ENCODE measurements around the gene PPP2R3A. TPM values are rescaled to one million over a fixed set of nuclear protein-coding genes. Genes with fewer than 3 reads are reported as not detected.

PPP2R3A gene
- total RNA-seq, 4 donors from 2014 or later: 6.8 to 9.6 (median 8.2) TPM

DNA sequence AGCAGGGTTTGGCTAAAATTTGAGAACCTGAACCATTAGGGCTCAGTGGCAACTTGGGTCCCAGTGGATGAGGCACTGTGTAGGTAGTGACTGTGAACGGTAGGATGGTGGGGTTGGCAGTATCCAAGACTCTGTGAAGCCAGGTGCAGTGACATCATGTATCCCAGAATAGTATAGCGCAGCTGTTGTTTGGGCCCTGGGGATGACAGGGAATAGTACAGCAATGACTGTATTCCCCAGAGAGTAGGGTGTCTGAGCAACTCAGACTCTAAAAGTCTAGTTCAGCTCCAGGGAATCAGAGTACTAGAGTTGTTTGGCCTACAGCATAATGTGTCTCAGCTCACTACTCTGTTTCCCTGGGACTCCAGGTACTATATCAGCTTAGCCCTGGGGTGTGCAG is 20.7 kb upstream of the PPP2R3A start:
- TF ChIP-seq, protein P1, sequence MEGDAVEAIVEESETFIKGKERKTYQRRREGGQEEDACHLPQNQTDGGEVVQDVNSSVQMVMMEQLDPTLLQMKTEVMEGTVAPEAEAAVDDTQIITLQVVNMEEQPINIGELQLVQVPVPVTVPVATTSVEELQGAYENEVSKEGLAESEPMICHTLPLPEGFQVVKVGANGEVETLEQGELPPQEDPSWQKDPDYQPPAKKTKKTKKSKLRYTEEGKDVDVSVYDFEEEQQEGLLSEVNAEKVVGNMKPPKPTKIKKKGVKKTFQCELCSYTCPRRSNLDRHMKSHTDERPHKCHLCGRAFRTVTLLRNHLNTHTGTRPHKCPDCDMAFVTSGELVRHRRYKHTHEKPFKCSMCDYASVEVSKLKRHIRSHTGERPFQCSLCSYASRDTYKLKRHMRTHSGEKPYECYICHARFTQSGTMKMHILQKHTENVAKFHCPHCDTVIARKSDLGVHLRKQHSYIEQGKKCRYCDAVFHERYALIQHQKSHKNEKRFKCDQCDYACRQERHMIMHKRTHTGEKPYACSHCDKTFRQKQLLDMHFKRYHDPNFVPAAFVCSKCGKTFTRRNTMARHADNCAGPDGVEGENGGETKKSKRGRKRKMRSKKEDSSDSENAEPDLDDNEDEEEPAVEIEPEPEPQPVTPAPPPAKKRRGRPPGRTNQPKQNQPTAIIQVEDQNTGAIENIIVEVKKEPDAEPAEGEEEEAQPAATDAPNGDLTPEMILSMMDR (IDR thresholded peaks at IDR 0.05): no peak
- ATAC-seq (ENCODE audit: low FRiP score) (no peak), DNase-seq (ENCODE audit: low spot score) (no peak)

- TF ChIP-seq, protein P1 (IDR thresholded peaks at IDR 0.05): no peak
- ATAC-seq (ENCODE audit: low FRiP score) (no peak), DNase-seq (ENCODE audit: low spot score) (no peak)
Observed at GRCh38 chr3:135950941-135951340, 14.6 kb upstream of the PPP2R3A start.

- DNase-seq (ENCODE audit: low spot score) (no peak), ATAC-seq (ENCODE audit: low FRiP score) (no peak)
- TF ChIP-seq, protein P1 (IDR thresholded peaks at IDR 0.05): no peak
Observed at GRCh38 chr3:135964160-135964955, 1.2 kb upstream of the PPP2R3A start.

DNA sequence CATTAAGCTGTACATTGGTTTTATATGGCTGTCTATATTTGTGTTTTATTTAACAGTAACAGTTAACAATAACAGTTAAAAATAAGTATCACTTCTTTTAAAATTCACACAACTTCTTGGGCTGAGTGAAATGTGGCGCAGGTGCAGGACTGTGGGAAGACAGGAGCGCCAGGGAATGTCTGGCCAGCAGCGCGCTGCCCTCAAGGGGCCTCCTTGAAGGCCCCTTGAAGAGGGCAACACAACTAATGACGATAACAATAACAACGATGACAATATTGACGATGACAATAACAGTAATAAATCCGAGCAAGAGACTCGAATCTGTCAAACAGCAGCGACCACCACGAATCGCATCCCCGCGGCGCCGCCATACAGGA is 411 bp upstream of the PPP2R3A start:
- peak; percentile 8 for ATAC-seq (ENCODE audit: low FRiP score)
- TF ChIP-seq, protein P1 (IDR thresholded peaks at IDR 0.05): no peak
- DNase-seq (ENCODE audit: low spot score): no peak

- ATAC-seq (ENCODE audit: low FRiP score): no peak
- no peak for DNase-seq (ENCODE audit: low spot score)
- TF ChIP-seq, protein P1 (IDR thresholded peaks at IDR 0.05): no peak
Observed at GRCh38 chr3:135966271-135966961, 888 bp downstream of the PPP2R3A start.

GRCh38 chr3:135966962-135967274 is 1.4 kb downstream of the PPP2R3A start:
- no peak for DNase-seq (ENCODE audit: low spot score)
- TF ChIP-seq, protein P1 (IDR thresholded peaks at IDR 0.05): no peak
- ATAC-seq (ENCODE audit: low FRiP score): no peak

GRCh38 chr3:135967867-135968266 is 2.3 kb downstream of the PPP2R3A start:
- TF ChIP-seq, protein P1 (IDR thresholded peaks at IDR 0.05): no peak
- ATAC-seq (ENCODE audit: low FRiP score) (no peak), DNase-seq (ENCODE audit: low spot score) (no peak)

Data from omental fat pad (tissue), 4 donors.